ENCODE data around the gene WDR20.
"Not testable (repeated sequence)": the region's sequence is repeated elsewhere in the genome, so short reads cannot be mapped to it uniquely, and the experiment has no call there.

Gene WDR20

GRCh38 chr14:102139286-102140026 lies at the start of gene WDR20:
TSS of gene WDR20 (plus strand) at chr14:102139897. CDS start at chr14:102139924, 27 bp downstream.
- H3K36me3 ChIP-seq (replicated peaks): peaks cover 3% of the 10 kb centered on the region; the same call in 1 of the 2 replicates
- no peaks in the 10 kb centered on the region for H3K27me3 ChIP-seq (ENCODE audit: low read depth)
- DNase-seq (ENCODE audit: low spot score in 2 of 2): peak; percentile 94 to 99
- peak within 1 kb of the TSS; percentile 96 for H3K4me3 ChIP-seq
- H3K9me3 ChIP-seq: no peaks in the 10 kb centered on the region
- in situ Hi-C loops (cut with MboI; ENCODE audit: low sequenced_read_pairs): loop anchor here (25.0 kb wide), 1 partner anchor 173 kb away; the partner anchor contains the start of genes MOK and ZNF839
- H3K4me1 ChIP-seq: peaks cover 15% of the 10 kb centered on the region

GRCh38 chr14:102090713-102091112 lies 49.0 kb upstream of the WDR20 start:
- in situ Hi-C loops (cut with MboI; ENCODE audit: low sequenced_read_pairs): no loop called here
- DNase-seq (ENCODE audit: low spot score in 2 of 2): no peak

GRCh38 chr14:102092806-102093205 lies 46.9 kb upstream of the WDR20 start:
- H3K4me3 ChIP-seq: no peak overlapping the region
- H3K36me3 ChIP-seq (replicated peaks): no peaks in the 10 kb centered on the region
- in situ Hi-C loops (cut with MboI; ENCODE audit: low sequenced_read_pairs): no loop called here
- no peaks in the 10 kb centered on the region for H3K27me3 ChIP-seq (ENCODE audit: low read depth)
- DNase-seq (ENCODE audit: low spot score in 2 of 2): no peak
- no peaks in the 10 kb centered on the region for H3K9me3 ChIP-seq
- H3K4me1 ChIP-seq: peaks cover 9% of the 10 kb centered on the region

More at GRCh38 chr14:102090713-102091112, 49.0 kb upstream of the WDR20 start:
- no peaks in the 10 kb centered on the region for H3K9me3 ChIP-seq
- H3K4me1 ChIP-seq: peaks cover 6% of the 10 kb centered on the region; the same call in 1 of the 2 replicates
- H3K27me3 ChIP-seq (ENCODE audit: low read depth): no peaks in the 10 kb centered on the region
- H3K36me3 ChIP-seq (replicated peaks): peaks cover 8% of the 10 kb centered on the region
- no peak overlapping the region for H3K4me3 ChIP-seq

- no peak overlapping the region for H3K4me3 ChIP-seq
- H3K4me1 ChIP-seq: peaks cover 3% of the 10 kb centered on the region; the same call in 1 of the 2 replicates
- no peaks in the 10 kb centered on the region for H3K27me3 ChIP-seq (ENCODE audit: low read depth)
- DNase-seq (ENCODE audit: low spot score in 2 of 2): no peak
- H3K9me3 ChIP-seq: no peaks in the 10 kb centered on the region
- in situ Hi-C loops (cut with MboI; ENCODE audit: low sequenced_read_pairs): no loop called here
- H3K36me3 ChIP-seq (replicated peaks): no peaks in the 10 kb centered on the region
Measured at GRCh38 chr14:102094101-102094500, 45.6 kb upstream of the WDR20 start.

- DNase-seq (ENCODE audit: low spot score in 2 of 2): no peak
- H3K36me3 ChIP-seq (replicated peaks): no peaks in the 10 kb centered on the region
- H3K4me1 ChIP-seq: peaks cover 3% of the 10 kb centered on the region; the same call in 1 of the 2 replicates
- in situ Hi-C loops (cut with MboI; ENCODE audit: low sequenced_read_pairs): no loop called here
- no peaks in the 10 kb centered on the region for H3K9me3 ChIP-seq
- H3K27me3 ChIP-seq (ENCODE audit: low read depth): no peaks in the 10 kb centered on the region
- no peak overlapping the region for H3K4me3 ChIP-seq
Measured at GRCh38 chr14:102095231-102095870, 44.3 kb upstream of the WDR20 start.

GRCh38 chr14:102095871-102096568 lies 43.7 kb upstream of the WDR20 start:
- no peak overlapping the region for H3K4me3 ChIP-seq
- in situ Hi-C loops (cut with MboI; ENCODE audit: low sequenced_read_pairs): no loop called here
- H3K36me3 ChIP-seq (replicated peaks): no peaks in the 10 kb centered on the region
- no peaks in the 10 kb centered on the region for H3K9me3 ChIP-seq
- DNase-seq (ENCODE audit: low spot score in 2 of 2): peak in 1 of 2 experiments; percentile 44
- peaks cover 3% of the 10 kb centered on the region; the same call in 1 of the 2 replicates for H3K4me1 ChIP-seq
- H3K27me3 ChIP-seq (ENCODE audit: low read depth): no peaks in the 10 kb centered on the region

GRCh38 chr14:102096569-102097188 lies 43.0 kb upstream of the WDR20 start:
- Histone ChIP-seq H3K4me3 (no peak overlapping the region), H3K27me3 (ENCODE audit: low read depth) (no peaks in the 10 kb centered on the region), H3K36me3 (replicated peaks) (no peaks in the 10 kb centered on the region), H3K9me3 (no peaks in the 10 kb centered on the region), H3K4me1 (peaks cover 3% of the 10 kb centered on the region; the same call in 1 of the 2 replicates)
- DNase-seq (ENCODE audit: low spot score in 2 of 2): peak; percentile 77 to 92
- in situ Hi-C loops (cut with MboI; ENCODE audit: low sequenced_read_pairs): no loop called here

GRCh38 chr14:102097441-102098135 lies 42.1 kb upstream of the WDR20 start:
- peaks cover 3% of the 10 kb centered on the region; the same call in 1 of the 2 replicates for H3K4me1 ChIP-seq
- no peaks in the 10 kb centered on the region for H3K36me3 ChIP-seq (replicated peaks)
- H3K9me3 ChIP-seq: no peaks in the 10 kb centered on the region
- in situ Hi-C loops (cut with MboI; ENCODE audit: low sequenced_read_pairs): no loop called here
- H3K27me3 ChIP-seq (ENCODE audit: low read depth): no peaks in the 10 kb centered on the region
- no peak overlapping the region for H3K4me3 ChIP-seq
- no peak for DNase-seq (ENCODE audit: low spot score in 2 of 2)

- Histone ChIP-seq H3K4me1 (no peaks in the 10 kb centered on the region), H3K27me3 (ENCODE audit: low read depth) (no peaks in the 10 kb centered on the region), H3K9me3 (no peaks in the 10 kb centered on the region), H3K36me3 (replicated peaks) (no peaks in the 10 kb centered on the region), H3K4me3 (no peak overlapping the region)
- no peak for DNase-seq (ENCODE audit: low spot score in 2 of 2)
- in situ Hi-C loops (cut with MboI; ENCODE audit: low sequenced_read_pairs): no loop called here
Measured at GRCh38 chr14:102103062-102103695, 36.5 kb upstream of the WDR20 start.

GRCh38 chr14:102105369-102105768 lies 34.3 kb upstream of the WDR20 start:
- in situ Hi-C loops (cut with MboI; ENCODE audit: low sequenced_read_pairs): no loop called here
- no peak for DNase-seq (ENCODE audit: low spot score in 2 of 2)
- Histone ChIP-seq H3K36me3 (replicated peaks) (no peaks in the 10 kb centered on the region), H3K27me3 (ENCODE audit: low read depth) (no peaks in the 10 kb centered on the region), H3K4me3 (no peak overlapping the region), H3K4me1 (no peaks in the 10 kb centered on the region), H3K9me3 (no peaks in the 10 kb centered on the region)

- H3K36me3 ChIP-seq (replicated peaks); DNase-seq (ENCODE audit: low spot score in 2 of 2); in situ Hi-C loops (cut with MboI; ENCODE audit: low sequenced_read_pairs); H3K4me3 ChIP-seq; H3K27me3 ChIP-seq (ENCODE audit: low read depth); H3K9me3 ChIP-seq; H3K4me1 ChIP-seq: not testable (repeated sequence)
Measured at GRCh38 chr14:102109332-102109731, 30.4 kb upstream of the WDR20 start.

- DNase-seq (ENCODE audit: low spot score in 2 of 2): no peak
- Histone ChIP-seq H3K4me1 (no peaks in the 10 kb centered on the region), H3K36me3 (replicated peaks) (no peaks in the 10 kb centered on the region), H3K4me3 (no peak overlapping the region), H3K9me3 (peaks cover 9% of the 10 kb centered on the region; the same call in 1 of the 2 replicates), H3K27me3 (ENCODE audit: low read depth) (no peaks in the 10 kb centered on the region)
- in situ Hi-C loops (cut with MboI; ENCODE audit: low sequenced_read_pairs): no loop called here
Measured at GRCh38 chr14:102111101-102111500, 28.6 kb upstream of the WDR20 start.
